HG02763 (cell line): ENCODE data around the gene CORO1A.
"Not testable (repeated sequence)": the region's sequence is repeated elsewhere in the genome, so short reads cannot be mapped to it uniquely, and the experiment has no call there.

Experiments
- ATAC-seq: cut with Tn5 transposase; IDR thresholded peaks from one replicate; pipeline ENCODE4 v1.9.1; 2021; ENCODE audit warnings: mild to moderate bottlenecking, moderate library complexity; ENCODE audit not compliant: unreplicated experiment

The CORO1A gene

GRCh38 chr16:30183233-30184095 lies at the start of gene CORO1A:
TSS of gene CORO1A (plus strand) at chr16:30183602. CDS start at chr16:30185210, 1,608 bp downstream.
- ATAC-seq, result peak; percentile 42

- ATAC-seq, result no peak
Measured at GRCh38 chr16:30136971-30137605, 46.3 kb upstream of the CORO1A start.

- ATAC-seq, result no peak
Measured at GRCh38 chr16:30137897-30138296, 45.5 kb upstream of the CORO1A start.

- ATAC-seq, result no peak
Measured at GRCh38 chr16:30139583-30140481, 43.6 kb upstream of the CORO1A start.

GRCh38 chr16:30141750-30142149 lies 41.7 kb upstream of the CORO1A start:
- ATAC-seq, result no peak

- ATAC-seq, result no peak
Measured at GRCh38 chr16:30142672-30143346, 40.6 kb upstream of the CORO1A start.

- no peak for ATAC-seq
Measured at GRCh38 chr16:30143347-30143702, 40.1 kb upstream of the CORO1A start.

- ATAC-seq, result no peak
Measured at GRCh38 chr16:30144017-30144416, 39.4 kb upstream of the CORO1A start.

- no peak for ATAC-seq
Measured at GRCh38 chr16:30144917-30145316, 38.5 kb upstream of the CORO1A start.

GRCh38 chr16:30145657-30146056 lies 37.7 kb upstream of the CORO1A start:
- no peak for ATAC-seq

GRCh38 chr16:30147843-30148510 lies 35.4 kb upstream of the CORO1A start:
- ATAC-seq, result no peak

GRCh38 chr16:30149250-30149930 lies 34.0 kb upstream of the CORO1A start:
- ATAC-seq, result no peak

GRCh38 chr16:30151091-30151490 lies 32.3 kb upstream of the CORO1A start:
- ATAC-seq, result no peak

GRCh38 chr16:30152517-30152916 lies 30.9 kb upstream of the CORO1A start:
- no peak for ATAC-seq

GRCh38 chr16:30155188-30155587 lies 28.2 kb upstream of the CORO1A start:
- ATAC-seq, result no peak

GRCh38 chr16:30157214-30157613 lies 26.2 kb upstream of the CORO1A start:
- no peak for ATAC-seq

GRCh38 chr16:30163538-30163937 lies 19.9 kb upstream of the CORO1A start:
- ATAC-seq, result no peak

- ATAC-seq, result no peak
Measured at GRCh38 chr16:30166202-30166902, 17.1 kb upstream of the CORO1A start.

GRCh38 chr16:30168746-30169145 lies 14.7 kb upstream of the CORO1A start:
- ATAC-seq, result not testable (repeated sequence)
